Germinal center (tissue), 1 donor: ENCODE measurements around the gene CELSR3.

ENCODE experiments used
- DNase-seq: peaks from one replicate; pipeline ENCODE4 v3.0.0; 2012; ENCODE audit warnings: mixed read lengths, low spot score

CELSR3 gene, protein sequence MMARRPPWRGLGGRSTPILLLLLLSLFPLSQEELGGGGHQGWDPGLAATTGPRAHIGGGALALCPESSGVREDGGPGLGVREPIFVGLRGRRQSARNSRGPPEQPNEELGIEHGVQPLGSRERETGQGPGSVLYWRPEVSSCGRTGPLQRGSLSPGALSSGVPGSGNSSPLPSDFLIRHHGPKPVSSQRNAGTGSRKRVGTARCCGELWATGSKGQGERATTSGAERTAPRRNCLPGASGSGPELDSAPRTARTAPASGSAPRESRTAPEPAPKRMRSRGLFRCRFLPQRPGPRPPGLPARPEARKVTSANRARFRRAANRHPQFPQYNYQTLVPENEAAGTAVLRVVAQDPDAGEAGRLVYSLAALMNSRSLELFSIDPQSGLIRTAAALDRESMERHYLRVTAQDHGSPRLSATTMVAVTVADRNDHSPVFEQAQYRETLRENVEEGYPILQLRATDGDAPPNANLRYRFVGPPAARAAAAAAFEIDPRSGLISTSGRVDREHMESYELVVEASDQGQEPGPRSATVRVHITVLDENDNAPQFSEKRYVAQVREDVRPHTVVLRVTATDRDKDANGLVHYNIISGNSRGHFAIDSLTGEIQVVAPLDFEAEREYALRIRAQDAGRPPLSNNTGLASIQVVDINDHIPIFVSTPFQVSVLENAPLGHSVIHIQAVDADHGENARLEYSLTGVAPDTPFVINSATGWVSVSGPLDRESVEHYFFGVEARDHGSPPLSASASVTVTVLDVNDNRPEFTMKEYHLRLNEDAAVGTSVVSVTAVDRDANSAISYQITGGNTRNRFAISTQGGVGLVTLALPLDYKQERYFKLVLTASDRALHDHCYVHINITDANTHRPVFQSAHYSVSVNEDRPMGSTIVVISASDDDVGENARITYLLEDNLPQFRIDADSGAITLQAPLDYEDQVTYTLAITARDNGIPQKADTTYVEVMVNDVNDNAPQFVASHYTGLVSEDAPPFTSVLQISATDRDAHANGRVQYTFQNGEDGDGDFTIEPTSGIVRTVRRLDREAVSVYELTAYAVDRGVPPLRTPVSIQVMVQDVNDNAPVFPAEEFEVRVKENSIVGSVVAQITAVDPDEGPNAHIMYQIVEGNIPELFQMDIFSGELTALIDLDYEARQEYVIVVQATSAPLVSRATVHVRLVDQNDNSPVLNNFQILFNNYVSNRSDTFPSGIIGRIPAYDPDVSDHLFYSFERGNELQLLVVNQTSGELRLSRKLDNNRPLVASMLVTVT (N-terminal part only)

DNA sequence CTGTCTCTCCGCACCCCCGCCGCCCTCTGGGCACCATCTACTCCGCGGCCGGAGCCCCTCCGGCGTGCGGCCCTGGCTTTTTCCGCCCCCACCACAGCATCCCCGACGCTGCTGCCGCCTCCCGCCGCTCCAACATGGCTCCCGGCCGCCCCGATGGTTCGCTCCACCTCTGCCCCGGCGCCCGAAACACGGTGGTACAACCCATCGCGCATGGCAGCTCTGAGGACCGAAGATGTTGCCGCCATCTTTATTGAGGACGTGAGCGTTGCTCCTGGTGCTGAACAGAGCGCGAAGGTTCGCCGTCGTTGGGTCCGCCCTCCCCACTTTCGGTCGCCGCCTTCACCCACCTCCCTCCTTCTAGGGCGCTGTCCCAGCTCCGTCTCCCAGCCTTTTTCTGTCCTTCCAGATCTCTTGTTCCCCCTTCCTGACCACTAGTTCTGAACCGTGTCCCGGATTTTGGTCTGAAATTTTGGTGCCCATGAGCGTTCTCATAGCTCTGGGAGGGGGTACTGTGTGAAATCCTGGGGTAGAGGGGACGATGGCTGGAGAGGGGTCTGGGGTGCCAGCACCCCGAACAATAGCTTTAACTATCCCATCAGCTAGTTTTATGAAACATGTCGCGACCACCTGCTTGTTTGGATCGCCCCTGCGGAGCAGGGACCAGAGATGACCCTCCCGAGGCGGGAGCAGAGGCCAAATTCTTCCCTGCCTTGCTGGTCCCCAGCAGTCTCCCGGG is at the start of gene CELSR3:
CELSR3 (minus strand) TSS at position 134 of the 736 bp plus-strand sequence. CDS start 252 bp downstream, outside the sequence.
- DNase-seq: peak; percentile 62

DNA sequence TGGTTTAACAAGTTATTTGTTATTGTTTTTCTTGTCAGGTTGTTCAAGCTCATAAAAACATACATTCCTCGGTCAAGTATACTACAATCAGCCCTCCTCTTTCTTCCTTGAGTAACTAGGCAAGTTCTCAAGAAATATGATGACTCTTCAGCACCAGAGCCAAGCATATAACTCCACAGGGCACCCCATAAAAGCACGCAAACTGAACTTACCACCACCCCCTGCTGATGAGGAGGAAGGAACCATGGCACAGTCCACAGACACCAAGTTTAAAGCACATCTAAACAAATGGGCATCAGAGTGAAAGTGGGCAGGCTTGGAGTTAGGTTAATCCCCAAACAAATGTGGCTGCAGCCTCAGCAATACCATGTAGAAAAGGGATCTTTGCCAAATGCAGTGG is 49.0 kb upstream of the CELSR3 start:
- DNase-seq: no peak

DNA sequence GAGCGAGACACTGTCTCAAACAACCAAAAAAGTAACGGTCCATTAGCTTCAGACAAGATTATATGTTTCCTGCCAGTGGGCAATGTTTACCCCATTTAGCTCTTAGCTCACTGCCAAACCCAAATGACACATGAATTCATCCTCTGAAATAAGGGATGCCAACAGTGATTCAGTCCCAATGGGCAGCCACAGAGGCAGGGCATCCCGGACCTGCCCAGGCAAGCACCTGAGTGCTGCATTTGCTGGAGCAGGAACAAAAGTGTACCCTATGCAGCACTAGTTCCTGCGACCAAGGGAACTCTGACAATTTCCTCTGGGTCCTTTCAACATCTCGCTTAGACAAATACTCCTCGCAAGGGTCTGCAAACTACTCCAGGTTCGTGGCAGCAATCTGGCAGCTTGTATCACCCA is 46.4 kb upstream of the CELSR3 start:
- no peak for DNase-seq

DNA sequence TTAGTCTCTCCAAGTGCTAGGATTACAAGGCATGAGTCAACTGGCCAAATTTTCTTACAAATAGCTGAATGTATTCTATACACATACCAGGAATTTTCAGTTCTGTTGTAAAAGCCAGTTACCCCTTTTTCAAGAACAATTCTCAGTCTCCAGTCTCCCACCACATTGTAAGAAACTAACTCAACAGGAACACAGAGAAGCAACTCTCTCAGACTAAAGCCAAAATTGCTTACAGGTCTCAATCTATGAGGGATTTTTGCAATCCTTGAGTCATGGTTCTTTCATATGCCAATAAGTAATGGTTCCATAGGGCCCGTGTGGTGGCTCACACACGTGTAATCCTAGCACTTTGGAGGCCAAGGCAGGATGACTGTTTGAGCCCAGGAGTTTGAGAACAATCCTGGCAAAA is 45.8 kb upstream of the CELSR3 start:
- DNase-seq: no peak

DNA sequence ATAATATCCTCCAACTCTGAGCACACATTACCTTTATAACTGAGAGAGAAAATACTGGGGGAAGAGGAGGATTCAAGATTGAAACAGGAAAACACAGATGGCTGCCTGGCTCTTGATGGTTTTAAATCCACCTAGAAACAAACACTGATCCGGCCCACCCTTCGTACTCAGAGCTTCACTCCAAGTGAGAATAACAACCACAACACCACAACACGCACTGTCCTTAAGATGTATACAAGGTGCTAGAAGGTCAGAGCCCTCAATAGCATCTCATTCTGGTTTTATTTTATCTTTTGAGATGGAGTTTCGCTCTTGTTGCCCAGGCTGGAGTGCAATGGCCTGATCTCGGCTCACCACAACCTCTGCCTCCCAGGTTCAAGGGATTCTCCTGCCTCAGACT is 44.5 kb upstream of the CELSR3 start:
- no peak for DNase-seq

DNA sequence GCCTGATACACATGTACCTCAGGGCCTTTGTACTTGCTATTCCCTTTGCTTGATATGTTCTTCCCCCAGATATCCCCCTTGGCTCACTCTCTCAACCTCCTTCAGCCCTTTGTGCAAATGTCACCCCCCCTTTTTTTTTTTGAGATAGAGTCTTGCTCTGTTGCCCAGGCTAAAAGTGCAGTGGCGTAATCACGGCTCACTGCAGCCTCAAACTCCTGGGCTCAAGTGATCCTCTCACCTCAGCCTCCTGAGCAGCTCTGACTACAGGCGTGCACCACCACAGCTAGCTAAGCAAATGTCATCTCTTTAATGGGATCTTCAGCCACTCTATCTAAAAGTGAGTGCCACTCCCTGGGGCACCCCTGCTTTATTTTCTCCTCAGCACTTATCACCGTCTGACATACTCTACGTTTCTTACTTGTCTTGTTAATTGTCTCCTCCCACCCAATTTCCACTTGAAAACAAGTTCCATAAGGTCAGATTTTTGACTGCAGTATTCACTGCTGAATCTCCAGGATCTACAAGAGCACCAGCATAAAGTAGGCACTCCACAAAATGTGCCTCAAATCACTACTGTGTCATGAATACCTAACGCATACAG is 39.7 kb upstream of the CELSR3 start:
- no peak for DNase-seq

DNA sequence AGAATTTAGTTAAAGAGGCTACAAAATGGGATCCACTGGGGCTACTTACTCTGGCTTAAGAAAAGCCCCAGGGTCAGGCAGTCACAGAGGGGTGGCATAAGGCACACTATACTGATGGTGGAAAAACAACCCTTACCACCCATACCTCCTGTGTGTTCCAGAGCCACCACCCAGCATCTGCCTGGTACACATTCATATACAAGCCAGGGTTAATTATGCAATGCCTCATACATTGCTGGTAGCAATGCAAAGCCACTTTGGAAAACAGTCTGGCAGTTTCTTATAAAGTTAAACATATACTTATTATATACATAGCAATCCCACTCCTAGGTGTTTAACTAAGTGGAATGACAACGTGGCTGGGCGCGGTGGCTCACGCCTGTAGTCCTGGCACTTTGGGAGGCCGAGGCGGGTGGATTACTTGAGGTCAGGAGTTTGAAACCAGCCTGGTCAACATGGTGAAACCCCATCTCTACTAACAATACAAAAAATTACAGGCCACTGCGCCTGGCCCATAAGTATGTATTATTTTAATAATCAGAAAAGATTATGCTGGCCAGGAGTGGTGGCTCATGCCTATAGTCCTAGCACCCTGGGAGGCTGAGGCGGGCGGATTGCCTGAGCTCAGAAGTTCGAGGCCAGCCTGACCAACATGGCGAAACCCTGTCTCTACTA is 38.2 kb upstream of the CELSR3 start:
- DNase-seq: no peak

DNA sequence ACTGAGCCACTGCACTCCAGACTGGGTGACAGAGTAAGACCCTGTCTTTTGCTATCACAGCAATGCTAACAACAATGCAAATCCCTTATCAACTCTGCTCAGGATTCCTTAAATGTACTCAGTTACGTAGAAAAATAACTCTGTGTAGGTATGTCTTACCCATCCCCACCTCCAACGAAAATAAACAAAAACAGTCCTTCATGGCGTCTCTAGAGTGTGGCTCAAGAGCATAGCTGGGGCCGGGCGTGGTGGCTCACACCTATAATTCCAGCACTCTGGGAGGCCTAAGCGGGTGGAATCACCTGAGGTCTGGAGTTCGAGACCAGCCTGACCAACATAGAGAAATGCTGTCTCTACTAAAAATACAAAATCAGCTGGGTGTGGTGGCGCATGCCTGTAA is 36.2 kb upstream of the CELSR3 start:
- DNase-seq: no peak

DNA sequence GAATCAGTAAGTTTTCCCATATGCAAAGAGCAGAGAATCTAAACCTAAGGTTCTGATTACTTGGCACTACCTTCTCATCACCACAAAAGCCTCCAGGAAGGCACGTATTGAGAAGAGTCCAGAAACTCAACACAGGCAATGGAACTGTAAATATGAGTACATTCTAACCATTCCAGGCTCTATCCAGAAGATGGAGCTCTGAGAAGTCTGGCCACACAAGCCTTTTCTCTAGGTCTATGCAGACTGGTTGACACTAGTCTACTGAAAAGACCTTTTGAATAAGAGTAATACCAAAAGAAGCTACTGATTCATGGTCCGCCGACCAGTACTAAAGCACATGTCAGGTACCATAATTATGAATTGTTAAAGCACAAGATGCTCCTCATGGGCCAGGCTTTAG is 35.3 kb upstream of the CELSR3 start:
- DNase-seq: no peak

DNA sequence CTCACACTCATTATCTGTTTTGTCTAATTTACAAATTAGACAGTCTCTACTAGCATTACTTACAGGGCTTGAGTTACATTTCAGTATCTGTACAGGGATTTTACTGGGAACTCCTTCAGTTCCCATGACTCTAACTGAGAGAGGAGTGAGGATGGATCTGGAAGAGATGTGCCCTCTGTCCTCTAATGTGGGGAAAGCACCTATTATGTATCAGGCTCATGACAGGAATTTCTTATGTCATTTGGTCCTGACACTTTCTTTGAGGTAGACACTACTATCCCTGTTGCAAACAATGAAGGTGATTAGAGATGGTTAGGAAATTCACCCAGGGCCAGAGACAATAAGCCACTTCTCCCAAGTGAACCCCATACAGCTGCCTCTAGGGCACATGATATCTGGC is 33.9 kb upstream of the CELSR3 start:
- DNase-seq: no peak

DNA sequence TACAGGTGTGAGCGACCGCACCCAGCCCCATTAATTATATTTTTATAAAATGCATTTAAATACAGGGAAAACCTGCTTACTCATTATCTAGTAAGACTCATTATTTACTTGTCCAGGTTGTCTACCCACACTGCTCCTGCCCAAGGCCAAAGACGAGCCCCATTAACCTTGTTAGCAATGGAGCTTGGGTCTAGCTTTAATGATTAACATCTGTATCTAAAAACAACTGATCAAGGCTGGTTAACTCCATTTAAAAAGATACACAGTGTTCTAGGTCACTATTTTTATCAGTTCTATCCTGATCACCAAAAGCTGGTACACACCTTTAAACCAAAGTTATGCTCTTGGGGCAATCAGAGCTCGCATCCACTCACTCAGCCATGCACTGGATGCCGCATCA is 33.5 kb upstream of the CELSR3 start:
- no peak for DNase-seq

DNA sequence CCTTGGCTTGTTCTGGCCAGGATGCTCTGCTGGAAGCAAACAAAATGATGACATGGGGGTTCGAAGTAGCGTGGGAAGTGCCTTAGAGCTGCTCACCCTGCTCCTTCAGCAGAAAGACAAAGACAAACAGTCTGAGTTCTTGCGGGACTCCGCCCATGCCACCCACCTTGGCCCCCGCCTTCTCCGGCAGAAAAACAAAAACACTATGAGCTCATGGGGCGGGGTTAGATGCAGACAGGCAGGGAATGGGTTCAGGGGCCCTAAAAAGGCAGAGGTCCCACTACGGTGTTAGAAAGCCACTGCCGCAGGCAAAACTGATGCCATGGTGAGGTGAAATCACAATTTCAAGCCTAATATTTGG is 32.7 kb upstream of the CELSR3 start:
- no peak for DNase-seq

DNA sequence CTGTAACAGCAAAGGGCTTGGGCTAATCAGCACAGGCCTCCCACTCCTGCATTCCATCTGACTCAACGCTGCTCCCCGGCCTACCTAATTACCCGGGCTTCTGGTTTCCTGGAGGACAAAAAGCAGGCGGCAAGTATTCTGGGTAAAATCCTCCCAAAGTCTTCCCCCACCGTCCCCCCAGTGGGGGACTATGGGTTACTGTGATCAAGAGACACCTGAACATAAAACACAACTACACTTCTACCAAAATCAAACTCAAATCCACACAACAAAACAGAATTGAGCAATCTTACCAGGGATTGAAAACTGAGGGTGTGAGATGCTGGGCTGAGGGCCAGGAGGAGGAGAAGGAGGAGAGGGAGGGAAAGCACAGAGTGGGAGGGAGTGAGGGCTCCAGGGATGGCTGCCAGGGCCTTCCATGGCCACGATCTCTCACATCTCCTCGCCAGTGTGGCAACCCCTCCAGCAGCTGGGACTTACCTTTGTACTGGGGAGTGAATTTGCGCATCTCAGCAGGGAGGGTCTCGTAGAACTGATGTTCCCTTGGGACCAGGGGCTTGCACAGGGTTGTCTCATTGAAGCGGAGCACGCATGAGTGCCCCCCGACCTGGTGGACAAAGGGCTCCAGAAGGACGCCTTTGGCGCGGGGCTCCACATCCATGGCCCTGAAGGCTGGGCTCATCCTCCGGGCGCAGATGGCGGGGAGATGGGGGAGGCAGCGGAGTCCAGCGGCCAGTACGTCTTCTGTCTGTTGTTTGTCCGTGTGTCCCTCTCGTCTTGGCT is 32.1 kb upstream of the CELSR3 start:
- no peak for DNase-seq

DNA sequence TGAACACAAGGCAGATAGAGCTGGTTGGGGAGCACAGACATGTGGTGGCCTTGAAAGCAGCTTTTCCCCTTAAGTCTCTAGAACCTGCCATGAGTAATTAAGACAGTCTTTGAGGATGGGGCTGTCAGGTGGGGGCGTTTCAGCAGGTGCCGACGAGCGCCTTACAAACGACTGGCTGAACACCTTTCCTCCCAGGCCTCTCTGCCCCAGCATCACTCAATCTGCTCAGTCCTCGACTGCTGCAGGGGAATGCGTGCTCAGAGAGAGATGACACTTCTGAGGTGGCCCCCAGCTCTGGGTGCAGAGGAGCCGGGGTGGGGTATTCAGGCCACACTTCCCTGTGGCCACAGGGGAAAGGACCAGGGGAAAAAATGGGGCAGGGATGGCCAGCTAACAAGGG is 31.1 kb upstream of the CELSR3 start:
- no peak for DNase-seq

DNA sequence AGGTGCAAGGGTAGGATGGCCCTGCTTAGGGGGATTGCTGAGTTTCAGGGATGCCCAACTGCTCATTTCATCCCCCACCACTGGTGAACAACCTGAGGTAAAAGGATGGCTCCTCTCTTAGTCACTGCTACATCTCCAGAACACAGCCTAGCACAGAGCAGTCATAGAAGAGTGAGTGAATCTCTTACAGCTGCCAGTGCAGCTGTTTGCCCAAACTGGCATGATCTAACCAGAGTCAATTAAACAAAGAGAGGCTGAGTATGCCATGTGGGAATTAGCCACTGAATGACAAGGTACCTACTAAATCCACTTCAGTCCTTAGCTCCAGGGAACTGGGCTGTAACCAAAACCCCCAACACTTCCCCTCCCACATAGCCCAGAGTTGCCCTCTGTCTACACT is 29.9 kb upstream of the CELSR3 start:
- DNase-seq: no peak

DNA sequence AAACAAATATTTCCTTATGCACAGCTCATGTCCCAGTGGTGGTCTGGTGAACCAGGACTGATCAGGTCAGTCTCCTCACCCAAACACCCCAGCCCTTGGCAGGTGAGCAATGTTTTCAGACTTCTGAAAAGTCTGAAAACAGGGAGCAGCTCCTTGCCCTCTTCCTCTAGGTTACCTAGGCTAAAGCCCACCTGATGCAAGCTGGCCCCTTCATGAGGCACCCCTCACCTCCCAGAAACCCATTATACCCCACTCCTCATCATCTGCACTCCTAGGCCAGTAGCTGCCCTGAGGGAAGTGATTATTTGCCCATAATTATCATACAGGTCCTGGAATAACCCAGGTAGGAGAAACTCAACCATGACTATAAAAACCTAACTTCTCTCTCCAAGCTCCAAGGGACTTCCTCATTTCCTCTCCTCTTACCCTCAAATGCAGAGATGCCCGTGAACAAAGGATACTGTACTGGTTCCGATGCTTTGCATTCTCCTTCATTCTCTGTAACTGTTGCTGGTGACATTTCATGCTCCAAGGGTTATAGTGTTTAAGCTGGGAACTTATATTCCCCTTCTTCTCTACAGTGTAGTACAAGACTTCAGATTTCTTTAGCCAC is 28.3 kb upstream of the CELSR3 start:
- no peak for DNase-seq

DNA sequence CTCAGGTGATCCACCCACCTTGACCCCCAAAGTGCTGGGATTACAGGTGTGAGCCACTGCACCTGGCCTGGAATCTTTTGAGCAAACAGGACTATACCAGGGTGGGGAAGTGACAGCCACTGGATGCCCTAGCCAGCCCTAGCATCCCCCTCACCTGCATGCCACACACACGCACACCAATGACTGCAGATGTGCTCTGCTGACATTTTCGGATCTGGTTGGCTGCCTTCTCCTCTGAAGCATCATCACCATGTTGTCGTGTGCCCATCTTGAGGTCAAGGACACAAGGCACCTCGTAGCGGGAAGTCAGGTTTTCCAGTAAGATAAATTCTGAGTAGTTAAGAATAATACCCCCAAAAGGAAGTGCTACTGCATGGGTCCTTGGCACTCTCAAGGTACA is 26.7 kb upstream of the CELSR3 start:
- no peak for DNase-seq

DNA sequence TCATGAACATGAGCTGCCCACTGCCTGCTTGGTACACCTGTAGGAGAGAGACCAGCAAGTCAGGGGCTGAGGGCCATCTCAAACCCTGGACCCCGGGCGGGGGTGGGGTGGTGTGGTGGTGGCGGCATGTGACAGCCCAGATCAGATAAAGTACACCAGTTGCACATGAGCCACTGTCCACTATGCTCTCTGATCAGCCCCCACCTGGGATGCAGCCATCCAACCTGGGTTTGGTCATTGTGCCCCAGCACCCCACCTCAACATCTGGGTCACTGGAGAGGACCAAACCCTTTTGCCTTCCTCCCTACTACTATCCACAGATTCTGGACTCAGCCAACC is 26.0 kb upstream of the CELSR3 start:
- no peak for DNase-seq

DNA sequence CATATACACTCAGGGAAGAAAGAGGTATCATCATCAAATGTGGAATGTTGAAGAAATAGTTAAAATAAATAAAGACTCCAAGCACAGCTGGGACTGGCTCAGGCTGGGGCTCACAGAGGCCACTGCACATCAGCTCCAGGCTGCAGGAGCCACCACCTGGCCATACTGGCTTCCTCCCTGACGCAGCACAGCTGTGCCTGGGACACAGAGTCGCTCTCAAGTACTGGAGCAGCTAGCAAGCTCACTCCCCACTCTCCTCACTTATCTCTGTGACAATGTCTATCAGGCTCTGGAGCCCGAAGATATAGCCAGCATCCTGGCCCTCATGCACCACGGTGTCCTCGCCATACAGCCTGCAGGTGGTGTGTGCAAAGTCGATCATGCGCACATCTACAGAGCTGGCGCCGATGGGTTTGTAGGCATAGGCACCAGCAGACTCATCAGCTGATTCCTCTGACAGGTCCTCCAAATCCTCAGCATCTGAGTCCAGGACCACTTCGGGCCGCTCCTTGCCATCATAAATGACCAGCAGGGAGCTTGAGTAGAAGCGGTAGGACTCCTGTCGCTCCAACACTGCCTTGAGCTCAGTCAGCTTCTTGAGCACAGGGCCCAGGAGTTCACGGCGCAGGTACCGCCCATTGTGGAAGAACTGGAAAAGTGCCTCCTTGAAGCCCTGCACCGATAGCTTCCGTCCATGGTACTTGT is 25.5 kb upstream of the CELSR3 start:
- no peak for DNase-seq
